Panc1 (cell line): Measurements from ENCODE around the gene MFGE8. TPM values are rescaled to one million over a fixed set of nuclear protein-coding genes. Genes with fewer than 3 reads are reported as not detected.

Experiments
- ATAC-seq: fragments of 200-7000 bp; cut with Tn5 transposase; 2 replicates; pipeline ENCODE4 v1.9.1; 2020; ENCODE audit warnings: mild to moderate bottlenecking, moderate library complexity
- BruUV-seq: library from RNA; stranded (reverse); fragments of 400-500 nt; replicated peaks from 2 replicates; lab custom pipeline; 2021; lab: Mats Ljungman, UMichigan
- CTCF ChIA-PET: fragments of 300-600 bp; sonication (Branson Sonifier 250); formaldehyde crosslinking; loops from one replicate; lab custom pipeline; 2022; ENCODE audit warnings: antibody characterized with exemption; lab: Charles Lee
- POLR2A ChIA-PET: fragments of 300-600 bp; sonication (Branson Sonifier 250); formaldehyde crosslinking; loops from one replicate; lab custom pipeline; 2022; ENCODE audit warnings: antibody characterized with exemption; lab: Charles Lee
- DNase-seq: peaks from one replicate; pipeline ENCODE4 v3.0.0-alpha.2; 2010; ENCODE audit warnings: low read depth, low spot score
- H3K27ac ChIP-seq: 2 replicates; pipeline ENCODE4 v1.5.1; 2011; ENCODE audit warnings: mild to moderate bottlenecking, low read length, inconsistent platforms
- H3K27me3 ChIP-seq: fragments of 200-500 bp; sonication (Bioruptor generic); 2 replicates; pipeline ENCODE4 v1.6.0; 2014; ENCODE audit warnings: low read length, inconsistent platforms; ENCODE audit not compliant: control insufficient read depth, insufficient read depth
- H3K36me3 ChIP-seq: fragments of 200-500 bp; sonication (Bioruptor generic); 2 replicates; pipeline ENCODE4 v1.5.1; 2014; ENCODE audit warnings: inconsistent platforms, mild to moderate bottlenecking, low read length, moderate library complexity; ENCODE audit not compliant: control insufficient read depth, insufficient read depth
- H3K4me1 ChIP-seq: 2 replicates; pipeline ENCODE4 v1.5.1; 2011; ENCODE audit warnings: inconsistent platforms, mild to moderate bottlenecking, low read length, moderate library complexity; ENCODE audit not compliant: control insufficient read depth, insufficient read depth
- H3K4me3 ChIP-seq, 2 experiments: 2 replicates each; pipeline ENCODE4 v1.5.1; 2011 to 2012; ENCODE audit warnings: low read depth in 2 of 2, low read length in 2 of 2, mild to moderate bottlenecking in 2 of 2, inconsistent platforms in 1 of 2, moderate library complexity in 1 of 2
- H3K9me3 ChIP-seq: fragments of 200-500 bp; sonication (Bioruptor generic); 2 replicates; pipeline ENCODE4 v1.5.1; 2014; ENCODE audit warnings: low read depth, mild to moderate bottlenecking, inconsistent platforms, low read length, moderate library complexity; ENCODE audit not compliant: control insufficient read depth, insufficient read depth
- CTCF ChIP-seq: fragments of 450-650 bp; IDR thresholded peaks from 2 replicates; pipeline ENCODE4 v1.5.1; 2017; ENCODE audit warnings: mild to moderate bottlenecking
- POLR2AphosphoS5 ChIP-seq: IDR thresholded peaks from 2 replicates; pipeline ENCODE4 v1.6.1; 2012; ENCODE audit warnings: mild to moderate bottlenecking, low read depth, low read length, moderate library complexity
- SIN3A ChIP-seq: IDR thresholded peaks from 2 replicates; pipeline ENCODE4 v1.6.1; 2012; ENCODE audit warnings: low read depth, mild to moderate bottlenecking, low read length, moderate library complexity, borderline replicate concordance; ENCODE audit not compliant: insufficient read depth
- TCF7L2 ChIP-seq: IDR thresholded peaks from 2 replicates; pipeline ENCODE4 v1.6.1; 2011; ENCODE audit warnings: mild to moderate bottlenecking, low read depth, low read length, inconsistent platforms
- in situ Hi-C: cut with HindIII; loops from 2 replicates; pipeline ENCODE4 v1.10.0; 2016; ENCODE audit warnings: low sequenced_read_pairs, low pct_unique_long_range_greater_than_20kb
- intact Hi-C: fragments of 100-400 bp; cut with micrococcal nuclease; formaldehyde crosslinking; loops from one replicate; pipeline ENCODE4 v1.10.0; 2022; ENCODE audit not compliant: unreplicated experiment
- total RNA-seq: library from RNA; stranded (reverse); gene quantifications from one replicate; pipeline ENCODE4 v1.2.1, GENCODE V29; 2021; ENCODE audit not compliant: unreplicated experiment
- TF ChIP-seq, protein P1 (sequence below), 2 experiments: IDR thresholded peaks; 2 replicates each; pipeline ENCODE4 v1.6.1; 2011 to 2012; ENCODE audit warnings: low read depth in 2 of 2, control low read depth in 1 of 2, low read length in 1 of 2, mild to moderate bottlenecking in 1 of 2, moderate library complexity in 1 of 2; ENCODE audit not compliant: insufficient read depth in 1 of 2

Gene MFGE8
- total RNA-seq, 1 experiment from 2014 or later: 1,799 TPM

DNA sequence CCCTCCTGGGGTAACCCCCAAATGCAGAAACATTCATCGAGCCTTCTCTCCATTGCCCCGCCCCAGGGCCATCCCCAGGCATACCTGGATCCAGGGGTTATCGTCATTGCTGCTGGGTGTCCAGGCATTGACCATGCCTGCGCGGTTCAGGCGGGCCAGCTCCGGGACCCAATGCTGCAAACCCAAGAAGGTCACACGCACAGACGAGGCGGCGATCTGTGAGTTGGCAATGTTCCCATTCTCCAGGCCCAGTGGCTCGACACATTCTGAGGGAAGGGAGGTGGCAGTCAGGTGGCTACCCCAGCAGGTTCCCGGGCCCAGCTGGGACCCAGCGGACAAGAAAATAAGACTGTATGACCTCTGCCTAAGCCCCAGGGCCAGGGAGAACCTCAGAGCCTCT is 6.1 kb downstream of the MFGE8 start:
- in situ Hi-C loops: no loop called here
- ChIA-PET CTCF (no interaction called here), POLR2A (no interaction called here)
- DNase-seq: no peak
- Histone ChIP-seq H3K36me3 (peaks cover 18% of the 10 kb centered on the region), H3K27ac (peak overlapping the region; percentile 97), H3K4me1 (peaks cover 88% of the 10 kb centered on the region), H3K4me3 (peak overlapping the region in 1 of 2 experiments; percentile 16; a peak in 1 of 4 replicates), H3K9me3 (no peaks in the 10 kb centered on the region), H3K27me3 (no peaks in the 10 kb centered on the region)
- no TSS peak for BruUV-seq
- intact Hi-C loops: no loop called here
- TF ChIP-seq, protein P1, sequence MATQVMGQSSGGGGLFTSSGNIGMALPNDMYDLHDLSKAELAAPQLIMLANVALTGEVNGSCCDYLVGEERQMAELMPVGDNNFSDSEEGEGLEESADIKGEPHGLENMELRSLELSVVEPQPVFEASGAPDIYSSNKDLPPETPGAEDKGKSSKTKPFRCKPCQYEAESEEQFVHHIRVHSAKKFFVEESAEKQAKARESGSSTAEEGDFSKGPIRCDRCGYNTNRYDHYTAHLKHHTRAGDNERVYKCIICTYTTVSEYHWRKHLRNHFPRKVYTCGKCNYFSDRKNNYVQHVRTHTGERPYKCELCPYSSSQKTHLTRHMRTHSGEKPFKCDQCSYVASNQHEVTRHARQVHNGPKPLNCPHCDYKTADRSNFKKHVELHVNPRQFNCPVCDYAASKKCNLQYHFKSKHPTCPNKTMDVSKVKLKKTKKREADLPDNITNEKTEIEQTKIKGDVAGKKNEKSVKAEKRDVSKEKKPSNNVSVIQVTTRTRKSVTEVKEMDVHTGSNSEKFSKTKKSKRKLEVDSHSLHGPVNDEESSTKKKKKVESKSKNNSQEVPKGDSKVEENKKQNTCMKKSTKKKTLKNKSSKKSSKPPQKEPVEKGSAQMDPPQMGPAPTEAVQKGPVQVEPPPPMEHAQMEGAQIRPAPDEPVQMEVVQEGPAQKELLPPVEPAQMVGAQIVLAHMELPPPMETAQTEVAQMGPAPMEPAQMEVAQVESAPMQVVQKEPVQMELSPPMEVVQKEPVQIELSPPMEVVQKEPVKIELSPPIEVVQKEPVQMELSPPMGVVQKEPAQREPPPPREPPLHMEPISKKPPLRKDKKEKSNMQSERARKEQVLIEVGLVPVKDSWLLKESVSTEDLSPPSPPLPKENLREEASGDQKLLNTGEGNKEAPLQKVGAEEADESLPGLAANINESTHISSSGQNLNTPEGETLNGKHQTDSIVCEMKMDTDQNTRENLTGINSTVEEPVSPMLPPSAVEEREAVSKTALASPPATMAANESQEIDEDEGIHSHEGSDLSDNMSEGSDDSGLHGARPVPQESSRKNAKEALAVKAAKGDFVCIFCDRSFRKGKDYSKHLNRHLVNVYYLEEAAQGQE (IDR thresholded peaks at IDR 0.05; ENCODE audit: insufficient read depth in 1 of 2, low read depth in 2 of 2, low read length in 1 of 2): no peak
- TF ChIP-seq TCF7L2 (no peak), CTCF (no peak), SIN3A (no peak), POLR2AphosphoS5 (no peak)
- ATAC-seq: no peak

DNA sequence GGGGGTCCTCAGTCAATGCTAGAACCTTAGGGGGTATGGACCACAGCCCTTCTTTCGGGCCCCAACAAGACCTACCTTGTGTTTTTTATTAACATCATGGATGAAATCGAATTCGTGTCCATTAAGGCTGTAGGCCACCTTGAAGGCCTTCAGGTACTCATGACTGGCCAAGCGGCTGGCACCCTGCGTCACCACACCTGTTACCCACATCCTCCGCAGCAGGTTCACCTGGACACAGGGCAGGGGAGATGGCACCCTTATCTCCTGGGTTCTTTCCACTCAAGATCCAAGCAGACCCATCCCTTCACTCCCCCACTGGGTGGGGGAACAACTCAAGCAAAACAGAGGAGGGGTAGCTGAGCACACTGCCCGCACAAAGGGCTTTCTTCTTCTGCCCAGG is 6.6 kb downstream of the MFGE8 start:
- Histone ChIP-seq H3K27ac (peak overlapping the region; percentile 97), H3K36me3 (peaks cover 18% of the 10 kb centered on the region), H3K27me3 (no peaks in the 10 kb centered on the region), H3K9me3 (no peaks in the 10 kb centered on the region), H3K4me1 (peaks cover 93% of the 10 kb centered on the region), H3K4me3 (peak overlapping the region in 1 of 2 experiments; percentile 2; a peak in 2 of 4 replicates)
- POLR2A ChIA-PET: interaction anchor here (0.6 kb wide), 1 partner anchor 132 kb away, joined by 4 read pairs; no protein-coding TSS in a partner anchor
- BruUV-seq: no TSS peak
- TF ChIP-seq TCF7L2 (no peak), POLR2AphosphoS5 (no peak)
- TF ChIP-seq, protein P1 (IDR thresholded peaks at IDR 0.05; ENCODE audit: insufficient read depth in 1 of 2, low read depth in 2 of 2, low read length in 1 of 2): no peak
- in situ Hi-C loops: no loop called here
- intact Hi-C loops: no loop called here
- ATAC-seq: no peak
- CTCF ChIA-PET: interaction anchor here (2.3 kb wide), 1 partner anchor 97 kb away, joined by 27 read pairs; no protein-coding TSS in a partner anchor
- no peak for DNase-seq
